Activated T-cell treated with anti-CD3 and anti-CD28 coated beads for 1 hour (primary cell): ENCODE results near the gene BICD2.

Experiments used
- DNase-seq: peaks from one replicate; pipeline ENCODE4 v3.0.0-alpha.2; 2020; ENCODE audit warnings: low read depth

Gene BICD2

GRCh38 chr9:92747459-92748232, 17.0 kb downstream of the BICD2 start:
- no peak for DNase-seq

DNA sequence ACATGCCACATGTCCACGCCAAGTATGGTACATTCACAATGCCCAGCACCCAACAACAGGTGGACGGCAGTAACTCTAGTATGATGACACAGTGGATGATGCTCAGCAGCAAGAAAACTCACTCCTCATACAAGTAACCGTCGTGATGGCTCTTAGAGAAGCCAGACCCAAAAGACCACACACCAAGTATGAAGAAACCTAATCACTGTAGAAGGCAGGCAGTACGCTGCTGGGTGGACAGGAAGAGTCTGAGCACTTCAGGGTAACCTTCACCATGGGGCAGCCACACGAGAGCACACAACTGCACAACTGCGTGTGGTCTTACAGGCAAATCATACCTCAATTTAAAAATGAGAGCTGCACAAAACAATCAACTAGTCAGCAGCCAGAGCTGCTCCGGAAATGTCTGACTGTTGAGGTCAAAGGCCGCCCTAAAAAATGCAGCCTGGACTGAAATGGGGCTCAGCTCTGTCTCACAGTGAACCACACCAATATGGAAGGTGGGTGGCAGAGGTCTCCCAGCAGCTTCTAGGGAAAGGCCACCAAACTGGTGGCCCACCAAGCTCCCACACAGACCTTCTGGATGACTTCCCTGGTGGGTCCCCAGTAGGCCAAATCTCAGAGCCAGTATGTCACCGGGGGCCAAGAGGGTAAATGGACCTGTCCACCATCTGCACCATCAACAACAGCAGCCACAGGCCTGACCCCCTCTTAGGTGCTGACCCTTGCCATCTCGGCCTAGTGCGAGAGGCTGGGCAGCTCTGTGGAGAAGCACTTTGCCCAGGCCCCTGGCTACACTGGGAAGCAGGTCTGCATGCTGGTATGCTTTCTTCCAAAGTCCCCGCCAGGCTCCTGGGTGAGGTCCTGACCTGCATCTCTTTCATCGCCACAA, 17.8 kb downstream of the BICD2 start:
- DNase-seq: no peak

- no peak for DNase-seq
These were observed 18.8 kb downstream of the BICD2 start for GRCh38 chr9:92745881-92746280.

GRCh38 chr9:92745331-92745730, 19.3 kb downstream of the BICD2 start:
- no peak for DNase-seq

- DNase-seq: no peak
These were observed 23.7 kb downstream of the BICD2 start for GRCh38 chr9:92740969-92741368.

DNA sequence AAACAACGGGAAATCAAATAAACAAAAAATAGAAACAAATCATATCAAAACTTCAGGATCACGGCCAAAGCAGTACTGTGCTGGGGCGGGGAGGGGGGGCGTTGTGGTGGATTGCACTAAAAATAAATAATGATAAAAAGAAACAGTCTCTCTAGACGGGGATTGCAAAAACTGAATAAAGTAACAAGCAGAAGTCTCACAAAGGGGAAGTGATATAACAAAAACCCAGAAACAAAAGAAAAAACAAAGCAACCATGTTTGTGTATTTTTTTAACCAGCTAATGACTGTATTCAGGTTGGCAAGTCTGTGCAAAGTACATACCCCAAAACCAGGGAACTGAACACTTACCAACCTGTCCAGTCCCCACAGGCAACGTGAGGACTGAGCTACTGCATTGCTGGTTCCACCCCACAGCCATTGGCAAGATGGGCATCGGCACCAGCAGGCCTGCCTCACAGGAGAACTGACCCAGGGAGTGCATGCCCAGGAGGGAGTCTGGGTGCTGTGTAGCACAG, 24.1 kb downstream of the BICD2 start:
- no peak for DNase-seq

GRCh38 chr9:92740009-92740408, 24.6 kb downstream of the BICD2 start:
- DNase-seq: no peak

DNA sequence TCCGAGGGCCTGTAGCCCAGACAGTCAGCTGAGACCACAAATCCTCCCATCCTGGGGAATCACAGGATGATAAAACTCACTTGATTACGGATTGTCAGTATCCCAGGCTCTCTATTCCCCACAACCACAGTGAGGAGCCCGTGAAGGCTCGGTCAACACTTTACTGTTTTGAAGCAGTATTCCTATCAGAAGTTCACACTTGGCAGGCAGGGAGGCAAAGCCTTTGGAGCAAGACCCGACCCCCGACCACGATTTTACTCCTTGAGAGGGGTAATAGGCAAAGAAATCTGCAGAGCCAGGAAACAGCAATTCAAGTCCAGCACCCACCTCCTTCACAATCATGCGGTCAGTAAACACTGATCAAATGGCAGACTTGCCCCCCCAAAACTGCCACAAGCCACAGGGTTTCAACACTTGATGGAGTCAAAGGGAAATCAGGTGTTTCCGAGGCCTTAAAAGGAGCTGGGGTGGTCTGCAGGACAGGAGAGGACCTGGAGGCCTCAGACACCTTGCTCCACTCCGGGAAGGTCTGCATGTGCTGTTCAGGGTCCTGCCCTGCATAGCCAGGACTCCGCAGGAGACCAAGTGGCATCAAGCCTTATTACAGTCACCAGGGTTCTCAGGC, 25.2 kb downstream of the BICD2 start:
- DNase-seq: no peak

DNA sequence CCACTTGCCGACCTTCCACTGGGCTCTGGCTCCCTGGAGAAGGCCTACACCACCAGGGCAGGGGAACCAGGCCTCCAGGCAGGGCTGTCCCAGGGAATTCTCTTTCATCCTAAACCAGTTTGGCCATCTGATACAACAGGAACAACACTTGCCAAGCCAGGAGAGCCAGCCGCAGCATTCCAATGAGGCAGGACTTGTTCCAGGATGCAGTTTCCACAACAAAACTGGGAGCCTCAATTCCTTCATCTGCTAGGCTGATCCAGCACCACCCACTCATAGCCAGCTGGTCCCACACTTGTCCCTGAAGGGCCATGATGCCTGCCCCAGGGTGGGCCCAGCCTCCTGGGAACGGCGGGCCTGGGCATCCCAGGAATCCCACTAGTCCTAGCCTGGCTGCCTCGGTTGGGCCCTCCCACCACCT, 26.0 kb downstream of the BICD2 start:
- no peak for DNase-seq

- no peak for DNase-seq
These were observed 26.9 kb downstream of the BICD2 start for GRCh38 chr9:92737611-92738299.

GRCh38 chr9:92737216-92737606, 27.4 kb downstream of the BICD2 start:
- DNase-seq: no peak

DNA sequence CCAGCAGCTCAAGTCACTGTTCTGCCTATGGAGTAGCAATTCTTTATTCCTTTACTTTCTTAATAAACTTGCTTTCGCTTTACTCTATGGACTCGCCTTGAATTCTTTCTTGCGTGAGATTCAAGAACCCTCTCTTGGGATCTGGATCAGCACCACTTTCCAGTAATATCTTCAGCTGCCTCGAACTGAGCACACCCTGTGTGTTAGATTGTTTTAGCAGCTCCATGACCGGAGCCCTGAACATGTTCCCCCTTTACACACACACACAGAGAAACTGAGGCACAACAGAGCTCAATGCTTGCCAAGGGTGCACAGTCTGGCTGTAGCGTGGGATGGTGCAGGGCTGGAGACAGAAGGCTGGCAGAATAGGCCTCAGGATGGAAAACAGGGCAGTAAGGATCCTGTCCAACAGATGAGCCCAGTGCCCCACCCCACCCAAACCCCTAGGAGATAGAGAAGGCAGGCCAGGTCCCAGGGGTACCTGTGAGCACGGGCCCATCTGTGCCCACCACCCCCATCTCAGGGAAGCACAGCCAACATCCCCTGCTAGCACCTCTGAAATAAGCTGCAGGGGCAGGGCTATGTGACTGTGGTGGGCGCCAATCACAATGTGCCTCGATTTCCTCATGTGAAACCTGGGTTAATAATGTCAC, 27.9 kb downstream of the BICD2 start:
- no peak for DNase-seq

- DNase-seq: no peak
These were observed 28.7 kb downstream of the BICD2 start for GRCh38 chr9:92735636-92736562.

DNA sequence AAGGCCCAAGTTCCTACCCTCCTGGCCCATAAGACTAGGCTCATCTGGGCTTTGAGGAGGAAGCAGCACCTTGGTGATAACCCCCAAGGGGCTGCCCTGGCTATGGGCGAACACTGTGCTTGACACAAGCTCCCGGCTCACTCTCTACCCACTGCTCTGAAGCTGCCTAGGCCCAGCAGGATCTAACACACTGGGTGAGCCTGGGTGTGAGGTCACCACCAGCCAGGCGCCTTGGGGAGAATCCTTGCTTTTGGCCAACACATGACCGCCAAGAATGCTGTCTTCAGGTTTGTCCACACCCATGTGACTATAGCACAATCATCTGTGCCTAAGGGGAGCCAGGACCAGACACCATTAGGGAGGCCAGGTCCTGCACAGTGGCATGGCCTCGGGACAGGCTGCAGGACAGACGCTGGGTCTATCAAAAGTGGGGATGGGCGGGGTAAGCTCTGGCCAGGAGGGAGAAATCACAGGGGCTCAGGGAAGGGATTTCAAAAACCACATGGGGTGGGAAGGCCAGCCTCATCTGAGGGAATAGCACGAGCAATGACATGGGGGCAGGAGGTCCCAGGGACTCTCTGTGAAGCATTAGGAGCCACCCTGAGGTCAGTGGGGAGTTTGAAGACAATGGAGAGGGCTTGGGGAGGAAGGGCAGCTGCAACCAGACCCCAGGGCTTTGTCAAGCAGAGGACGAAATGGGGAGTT, 29.6 kb downstream of the BICD2 start:
- no peak for DNase-seq

GRCh38 chr9:92730897-92731296, 33.7 kb downstream of the BICD2 start:
- no peak for DNase-seq

- DNase-seq: no peak
These were observed 34.9 kb downstream of the BICD2 start for GRCh38 chr9:92729735-92730155.

- no peak for DNase-seq
These were observed 35.5 kb downstream of the BICD2 start for GRCh38 chr9:92728831-92729734.
